Suprapubic skin (tissue), 4 donors: ENCODE results near the gene BNC2. TPM values are rescaled to one million over a fixed set of nuclear protein-coding genes. Genes with fewer than 3 reads are reported as not detected.

ENCODE experiments used
- DNase-seq, 2 donors: peaks; one replicate each; pipeline ENCODE4 v3.0.0-alpha.2; 2019; ENCODE audit warnings: low spot score in 2 of 2
- H3K27ac ChIP-seq: fragments of 200-600 bp; sonication (generic); one replicate; pipeline ENCODE4 v1.5.1; 2019
- H3K27me3 ChIP-seq: fragments of 200-600 bp; sonication (generic); one replicate; pipeline ENCODE4 v1.5.1; 2019
- H3K36me3 ChIP-seq: fragments of 200-600 bp; sonication (generic); one replicate; pipeline ENCODE4 v1.5.1; 2019
- H3K4me1 ChIP-seq: fragments of 200-600 bp; sonication (generic); one replicate; pipeline ENCODE4 v1.5.1; 2019
- H3K4me3 ChIP-seq: fragments of 200-600 bp; sonication (generic); one replicate; pipeline ENCODE4 v1.5.1; 2019; ENCODE audit warnings: mild to moderate bottlenecking
- H3K9me3 ChIP-seq: fragments of 200-600 bp; sonication (generic); one replicate; pipeline ENCODE4 v1.5.1; 2019
- EP300 ChIP-seq: sonication (generic); formaldehyde crosslinking; IDR thresholded peaks from one replicate; pipeline ENCODE4 v1.6.1; 2017; ENCODE audit warnings: antibody characterized with exemption
- POLR2A ChIP-seq, 2 donors: fragments of 450-650 bp; IDR thresholded peaks; one replicate each; pipeline ENCODE4 v1.6.1; 2017; ENCODE audit warnings: antibody characterized with exemption in 2 of 2, mild to moderate bottlenecking in 2 of 2, moderate library complexity in 2 of 2
- POLR2AphosphoS5 ChIP-seq, 3 donors: sonication (generic); formaldehyde crosslinking; IDR thresholded peaks; one replicate each; pipeline ENCODE4 v1.6.1; 2017; ENCODE audit warnings: antibody characterized with exemption in 3 of 3
- WGBS: methylation state at CpG from one replicate; pipeline ENCODE4 v1.1.5; 2018; 5-methylcytosine and 5-hydroxymethylcytosine counted together
- total RNA-seq, 4 donors: library from RNA; depleted of rRNA; stranded (reverse); fragments of >200 nt; gene quantifications; one replicate each; pipeline ENCODE4 v1.1.0, GENCODE V29; 2016
- TF ChIP-seq, protein P1 (sequence below), 2 donors: fragments of 200-600 bp in 1 of 2; fragments of 450-650 bp in 1 of 2; sonication (generic) in 1 of 2; IDR thresholded peaks; one replicate each; pipeline ENCODE4 v1.5.1; 2016 to 2019; ENCODE audit warnings: antibody characterized with exemption in 2 of 2, mild to moderate bottlenecking in 1 of 2, moderate library complexity in 1 of 2

BNC2 gene
- total RNA-seq, 4 donors from 2014 or later = 6.5 to 12.3 (median 8.9) TPM

DNA sequence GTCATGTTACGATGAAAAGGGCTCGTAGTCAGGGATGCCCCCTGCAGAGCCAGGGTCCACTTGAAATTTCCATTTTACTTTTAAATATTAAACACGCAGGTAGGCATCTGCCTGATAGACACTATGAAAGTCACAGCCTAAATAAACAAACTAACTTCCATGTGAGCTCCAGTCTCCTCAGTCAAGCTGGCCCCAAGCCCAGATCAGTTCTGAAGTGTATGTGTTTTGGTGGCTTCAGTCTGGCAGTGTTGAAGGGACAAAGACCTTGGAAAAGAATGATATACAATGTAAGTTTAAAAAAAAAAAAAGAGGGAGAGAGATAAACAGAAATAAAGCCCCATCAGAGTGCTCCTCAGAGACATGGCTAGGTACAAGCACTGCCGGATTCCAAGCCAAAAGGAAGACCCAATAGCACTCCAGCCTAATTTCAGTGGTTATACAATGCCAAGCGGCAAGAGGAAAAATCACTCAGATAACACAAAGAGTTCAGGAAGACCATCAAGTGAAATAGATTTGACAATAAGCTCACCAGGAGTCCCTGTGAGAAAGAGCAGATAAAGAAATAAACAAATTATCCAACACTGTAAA is 181.0 kb downstream of the BNC2 start:
- Histone ChIP-seq H3K9me3 (no peaks in the 10 kb centered on the region), H3K4me1 (peaks cover 2% of the 10 kb centered on the region), H3K27me3 (no peaks in the 10 kb centered on the region), H3K4me3 (no peak overlapping the region), H3K36me3 (no peaks in the 10 kb centered on the region), H3K27ac (no peak overlapping the region)
- no peak for DNase-seq
- 79% methylated on average over 5 of the region's 5 CpGs for WGBS
- TF ChIP-seq, protein P1, sequence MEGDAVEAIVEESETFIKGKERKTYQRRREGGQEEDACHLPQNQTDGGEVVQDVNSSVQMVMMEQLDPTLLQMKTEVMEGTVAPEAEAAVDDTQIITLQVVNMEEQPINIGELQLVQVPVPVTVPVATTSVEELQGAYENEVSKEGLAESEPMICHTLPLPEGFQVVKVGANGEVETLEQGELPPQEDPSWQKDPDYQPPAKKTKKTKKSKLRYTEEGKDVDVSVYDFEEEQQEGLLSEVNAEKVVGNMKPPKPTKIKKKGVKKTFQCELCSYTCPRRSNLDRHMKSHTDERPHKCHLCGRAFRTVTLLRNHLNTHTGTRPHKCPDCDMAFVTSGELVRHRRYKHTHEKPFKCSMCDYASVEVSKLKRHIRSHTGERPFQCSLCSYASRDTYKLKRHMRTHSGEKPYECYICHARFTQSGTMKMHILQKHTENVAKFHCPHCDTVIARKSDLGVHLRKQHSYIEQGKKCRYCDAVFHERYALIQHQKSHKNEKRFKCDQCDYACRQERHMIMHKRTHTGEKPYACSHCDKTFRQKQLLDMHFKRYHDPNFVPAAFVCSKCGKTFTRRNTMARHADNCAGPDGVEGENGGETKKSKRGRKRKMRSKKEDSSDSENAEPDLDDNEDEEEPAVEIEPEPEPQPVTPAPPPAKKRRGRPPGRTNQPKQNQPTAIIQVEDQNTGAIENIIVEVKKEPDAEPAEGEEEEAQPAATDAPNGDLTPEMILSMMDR (IDR thresholded peaks at IDR 0.05) = no peak
- no peak for TF ChIP-seq POLR2AphosphoS5 (IDR thresholded peaks at IDR 0.05)
- TF ChIP-seq POLR2A (IDR thresholded peaks at IDR 0.05) = no peak
- no peak for TF ChIP-seq EP300

DNA sequence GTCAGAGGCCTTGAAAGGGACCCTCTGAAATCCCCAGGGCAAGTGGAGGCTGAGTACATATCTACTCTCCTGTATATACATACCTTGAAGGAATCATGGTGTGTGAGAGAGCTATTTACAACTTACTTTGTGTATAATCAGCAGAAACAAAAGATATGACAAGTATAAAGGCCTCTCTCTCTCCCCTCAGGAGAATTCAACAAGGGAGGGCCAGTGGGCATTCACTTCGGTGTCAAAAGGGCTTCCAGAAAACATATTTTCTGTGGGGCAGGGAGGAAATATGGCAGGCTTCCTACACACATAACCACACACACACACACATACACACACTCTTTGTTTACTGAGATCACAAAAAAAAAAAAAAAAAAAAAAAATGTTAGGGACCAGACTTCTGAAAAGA is 181.7 kb downstream of the BNC2 start:
- WGBS = 60% methylated on average over 1 of the region's 1 CpG
- Histone ChIP-seq H3K4me1 (peaks cover 2% of the 10 kb centered on the region), H3K27ac (no peak overlapping the region), H3K36me3 (no peaks in the 10 kb centered on the region), H3K9me3 (no peaks in the 10 kb centered on the region), H3K4me3 (no peak overlapping the region), H3K27me3 (no peaks in the 10 kb centered on the region)
- no peak for DNase-seq
- TF ChIP-seq POLR2A (IDR thresholded peaks at IDR 0.05) (no peak), EP300 (no peak), POLR2AphosphoS5 (IDR thresholded peaks at IDR 0.05) (no peak)
- TF ChIP-seq, protein P1 (IDR thresholded peaks at IDR 0.05) = no peak

DNA sequence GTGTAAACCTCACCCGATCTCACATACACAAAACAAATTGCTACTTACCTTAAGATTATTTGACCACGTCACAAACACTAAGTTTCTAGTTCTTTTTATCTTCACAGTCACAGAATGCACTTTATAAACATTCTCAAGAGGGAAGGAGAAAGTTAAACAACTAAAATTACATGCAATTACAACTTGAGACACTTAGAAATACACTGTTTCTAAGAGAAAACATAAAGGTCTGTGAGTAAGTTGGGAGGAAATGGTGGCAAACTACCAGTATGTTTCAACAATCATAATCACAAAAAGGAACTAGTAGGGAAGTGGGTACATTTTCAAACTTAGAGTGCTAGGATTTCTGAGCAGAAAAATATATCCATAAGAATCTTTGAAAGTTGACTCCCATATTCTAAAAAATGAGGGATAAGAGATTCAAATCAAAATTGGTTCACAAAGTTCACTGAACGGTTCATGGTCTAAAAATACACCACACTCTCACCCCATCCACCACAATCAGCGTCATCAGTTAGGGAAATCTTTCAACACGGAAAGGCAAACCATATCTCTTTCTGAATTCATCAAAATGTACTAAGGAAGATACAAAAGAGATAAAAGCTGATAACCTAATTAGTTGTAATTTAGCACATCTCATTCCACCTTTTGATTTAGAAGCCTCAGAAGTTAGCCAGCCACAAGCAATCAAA is 182.6 kb downstream of the BNC2 start:
- Histone ChIP-seq H3K36me3 (no peaks in the 10 kb centered on the region), H3K9me3 (no peaks in the 10 kb centered on the region), H3K27me3 (no peaks in the 10 kb centered on the region), H3K4me3 (no peak overlapping the region), H3K4me1 (peaks cover 5% of the 10 kb centered on the region), H3K27ac (no peak overlapping the region)
- TF ChIP-seq, protein P1 (IDR thresholded peaks at IDR 0.05) = no peak
- TF ChIP-seq POLR2AphosphoS5 (IDR thresholded peaks at IDR 0.05) (no peak), POLR2A (IDR thresholded peaks at IDR 0.05) (no peak), EP300 (no peak)
- no peak for DNase-seq
- 71% methylated on average over 5 of the region's 5 CpGs for WGBS

DNA sequence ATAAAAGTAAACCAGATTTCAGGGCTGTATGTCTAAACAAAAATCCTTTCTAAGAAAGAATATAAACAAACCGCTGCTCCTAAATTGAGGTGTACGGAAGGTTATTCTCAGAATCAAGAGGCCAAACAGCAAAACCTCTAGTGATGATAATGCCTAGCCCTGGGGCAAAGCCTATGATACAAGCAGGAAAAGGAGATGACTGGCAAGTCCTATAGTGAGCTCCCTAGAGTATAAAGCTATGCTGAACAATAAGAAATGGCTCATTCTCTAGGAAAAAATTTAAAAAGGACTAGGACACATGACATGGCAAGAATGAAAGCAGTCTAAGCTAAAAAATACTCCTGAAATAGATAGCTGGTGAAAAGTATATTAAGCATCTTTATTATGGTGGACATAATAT is 187.1 kb downstream of the BNC2 start:
- Histone ChIP-seq H3K4me1 (peaks cover 16% of the 10 kb centered on the region), H3K36me3 (no peaks in the 10 kb centered on the region), H3K9me3 (no peaks in the 10 kb centered on the region), H3K27me3 (no peaks in the 10 kb centered on the region), H3K4me3 (no peak overlapping the region), H3K27ac (no peak overlapping the region)
- no peak for DNase-seq
- TF ChIP-seq, protein P1 (IDR thresholded peaks at IDR 0.05) = no peak
- TF ChIP-seq EP300 (no peak), POLR2A (IDR thresholded peaks at IDR 0.05) (no peak), POLR2AphosphoS5 (IDR thresholded peaks at IDR 0.05) (no peak)
- WGBS = 90% methylated on average over 2 of the region's 2 CpGs

DNA sequence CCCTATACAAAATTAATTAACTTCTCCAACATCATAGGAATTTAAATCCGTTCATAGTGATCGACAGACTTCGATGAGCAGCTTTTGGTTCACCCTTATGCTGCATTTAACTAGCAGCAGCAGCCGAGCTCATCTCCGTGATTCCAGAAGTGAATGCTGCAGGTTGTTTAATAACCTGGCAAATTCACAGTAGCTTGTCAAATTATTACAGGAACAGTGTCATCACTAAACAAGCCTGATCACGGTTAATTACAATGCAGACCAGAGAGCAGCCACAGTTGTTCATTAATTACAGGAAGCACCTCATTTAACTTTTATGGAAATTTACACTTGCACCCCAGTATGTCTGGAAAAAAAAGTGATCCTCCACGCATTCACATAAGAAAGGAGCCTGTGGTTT is 188.2 kb downstream of the BNC2 start:
- no peak for DNase-seq
- H3K4me1 ChIP-seq = peaks cover 16% of the 10 kb centered on the region
- WGBS = 57% methylated on average over 7 of the region's 7 CpGs
- no peak overlapping the region for H3K4me3 ChIP-seq
- H3K9me3 ChIP-seq = no peaks in the 10 kb centered on the region
- no peak overlapping the region for H3K27ac ChIP-seq
- H3K27me3 ChIP-seq = no peaks in the 10 kb centered on the region
- TF ChIP-seq, protein P1 (IDR thresholded peaks at IDR 0.05) = no peak
- TF ChIP-seq EP300 = no peak
- TF ChIP-seq POLR2A (IDR thresholded peaks at IDR 0.05) = no peak
- TF ChIP-seq POLR2AphosphoS5 (IDR thresholded peaks at IDR 0.05) = no peak
- no peaks in the 10 kb centered on the region for H3K36me3 ChIP-seq
